HT-29 (cell line): ENCODE results near the gene NOP14. TPM values are rescaled to one million over a fixed set of nuclear protein-coding genes. Genes with fewer than 3 reads are reported as not detected.
"Not testable (repeated sequence)": the region's sequence is repeated elsewhere in the genome, so short reads cannot be mapped to it uniquely, and the experiment has no call there.

Experiments used
- DNase-seq: peaks from one replicate; pipeline ENCODE4 v3.0.0-alpha.2; 2015; ENCODE audit warnings: low spot score
- total RNA-seq: library from RNA; depleted of rRNA; stranded (reverse); fragments of >200 nt; shearing (Covaris generic); gene quantifications from 2 replicates; pipeline ENCODE4 v1.2.3, GENCODE V29; 2014; rRNA removed

The NOP14 gene
- total RNA-seq, result 26.2 and 29.2 TPM in 2 replicates

GRCh38 chr4:2963175-2963965, at the start of gene NOP14, which contains the start of gene GRK4:
Gene NOP14 (minus strand): TSS chr4:2963406. CDS start chr4:2963319, 87 bp downstream.
Gene GRK4 (plus strand): TSS chr4:2963571. CDS start chr4:2964071, 500 bp downstream.
- DNase-seq, result peak; percentile 97

DNA sequence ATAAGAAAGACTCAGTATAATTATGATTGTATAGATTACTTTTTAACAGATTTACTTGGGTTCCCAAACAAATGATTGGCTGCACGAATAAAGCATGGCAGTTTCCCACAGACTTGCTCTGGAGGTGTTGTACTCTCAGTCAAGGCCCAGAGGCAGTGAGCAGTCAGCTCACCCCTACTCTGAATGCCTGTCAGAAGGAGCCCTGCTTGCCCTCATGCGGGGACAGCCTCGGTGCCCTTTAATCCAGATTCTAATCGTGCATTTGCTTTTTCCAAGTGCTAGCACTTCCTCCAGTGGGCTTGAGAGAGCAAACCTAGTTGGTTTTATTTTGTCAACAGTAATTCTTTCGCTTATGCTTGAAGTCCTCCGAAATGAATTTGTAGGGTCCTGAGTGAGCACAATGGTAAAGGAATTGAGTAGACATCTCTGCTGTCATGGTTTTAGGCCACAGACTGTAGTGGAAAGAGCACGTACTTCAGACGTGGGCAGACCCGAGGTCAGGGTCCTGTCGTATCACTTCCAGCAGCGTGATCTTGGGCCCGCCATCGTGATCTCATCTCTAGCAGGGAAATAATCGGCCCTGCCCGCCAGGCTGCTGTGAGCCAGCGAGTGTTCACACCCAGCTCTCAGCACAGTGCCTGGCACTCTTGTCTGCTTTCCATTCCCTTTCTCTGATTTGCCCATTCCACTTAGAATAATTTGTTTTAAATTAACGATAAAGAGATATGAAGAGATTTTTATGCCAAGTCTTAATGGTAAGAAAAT, 48.4 kb upstream of the NOP14 start:
- no peak for DNase-seq

- no peak for DNase-seq
Measured at GRCh38 chr4:3010998-3011397, 47.8 kb upstream of the NOP14 start.

GRCh38 chr4:3010577-3010976, 47.4 kb upstream of the NOP14 start:
- peak; percentile 5 for DNase-seq

- DNase-seq, result peak; percentile 21
Measured at GRCh38 chr4:3009422-3009821, 46.2 kb upstream of the NOP14 start.

DNA sequence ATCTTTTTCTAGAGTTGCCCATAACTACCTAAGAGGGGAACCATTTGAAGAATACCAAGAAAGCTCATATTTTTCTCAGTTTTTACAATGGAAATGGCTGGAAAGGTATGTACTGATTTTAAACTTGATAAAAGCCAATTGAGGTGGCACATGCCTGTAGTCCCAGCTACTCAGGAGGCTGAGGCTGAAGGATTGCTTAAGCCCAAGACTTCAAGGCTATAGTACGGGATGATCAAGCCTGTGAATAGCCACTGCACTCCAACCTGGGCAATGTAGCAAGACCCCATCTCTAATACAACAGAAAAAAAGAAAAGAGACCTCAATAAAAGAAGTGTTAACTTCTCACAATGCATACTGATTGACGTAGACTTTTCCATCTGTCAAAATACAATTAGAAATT, 44.5 kb upstream of the NOP14 start:
- DNase-seq, result no peak

GRCh38 chr4:2996415-2996814, 33.2 kb upstream of the NOP14 start:
- no peak for DNase-seq

GRCh38 chr4:2995546-2996265, 32.5 kb upstream of the NOP14 start:
- no peak for DNase-seq

- DNase-seq, result no peak
Measured at GRCh38 chr4:2994917-2995316, 31.7 kb upstream of the NOP14 start.

DNA sequence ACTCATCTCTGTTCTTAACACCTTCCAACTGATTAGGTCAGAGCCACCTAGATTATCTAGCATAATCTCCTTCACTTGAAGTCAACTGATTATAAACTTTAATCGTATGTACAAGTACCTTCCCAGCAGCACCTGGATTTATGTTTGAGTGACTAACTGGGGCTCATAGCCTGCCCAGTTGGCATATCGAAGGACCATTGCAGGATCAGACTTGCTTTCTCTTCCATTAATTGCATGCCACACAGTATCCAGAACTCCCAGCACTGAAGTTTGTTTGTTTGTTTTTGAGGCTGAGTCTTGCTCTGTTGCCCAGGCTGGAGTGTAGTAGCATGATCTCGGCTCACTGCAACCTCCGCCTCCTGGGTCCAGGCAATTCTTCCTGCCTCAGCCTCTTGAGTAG, 28.0 kb upstream of the NOP14 start:
- DNase-seq, result no peak

DNA sequence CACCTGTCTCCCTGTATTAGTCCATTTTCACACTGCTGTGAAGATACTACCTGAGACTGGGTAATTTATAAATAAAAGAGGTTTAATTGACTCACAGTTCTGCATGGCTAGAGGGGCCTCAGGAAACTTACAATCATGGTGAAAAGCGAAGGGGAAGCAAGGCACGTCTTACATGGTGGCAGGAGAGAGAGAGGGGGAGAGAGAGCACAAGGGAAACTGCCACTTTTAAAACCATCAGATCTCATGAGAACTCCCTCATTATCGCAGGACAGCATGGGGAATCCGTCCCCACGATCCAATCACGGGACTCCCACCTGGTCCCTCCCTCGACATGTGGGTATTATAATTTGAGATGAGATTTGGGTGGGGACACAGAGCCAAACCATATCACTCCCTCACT, 20.5 kb upstream of the NOP14 start:
- not testable (repeated sequence) for DNase-seq

DNA sequence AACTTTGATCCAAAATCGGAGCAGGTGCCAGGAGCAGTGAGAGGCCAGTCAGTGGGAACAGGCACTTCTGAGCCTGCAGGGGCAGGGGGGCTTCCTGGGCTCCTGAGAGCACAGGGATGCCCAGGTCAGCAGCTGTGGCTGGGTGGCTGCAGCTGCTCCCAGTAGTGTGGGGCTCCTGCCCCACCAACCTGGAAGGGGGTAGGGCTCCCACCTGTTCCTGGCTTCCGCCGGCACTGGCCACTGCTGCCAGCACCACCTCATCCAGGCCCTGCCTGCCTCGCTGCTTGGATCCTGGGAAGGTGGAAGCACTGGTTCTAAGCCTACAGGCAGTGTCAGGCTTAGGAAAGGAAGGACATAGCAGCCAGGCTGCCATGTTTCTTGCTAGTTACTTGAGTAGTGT, 18.8 kb upstream of the NOP14 start:
- no peak for DNase-seq

- no peak for DNase-seq
Measured at GRCh38 chr4:2981256-2981819, 18.1 kb upstream of the NOP14 start.

- peak; percentile 83 for DNase-seq
Measured at GRCh38 chr4:2977211-2978088, 14.2 kb upstream of the NOP14 start.

DNA sequence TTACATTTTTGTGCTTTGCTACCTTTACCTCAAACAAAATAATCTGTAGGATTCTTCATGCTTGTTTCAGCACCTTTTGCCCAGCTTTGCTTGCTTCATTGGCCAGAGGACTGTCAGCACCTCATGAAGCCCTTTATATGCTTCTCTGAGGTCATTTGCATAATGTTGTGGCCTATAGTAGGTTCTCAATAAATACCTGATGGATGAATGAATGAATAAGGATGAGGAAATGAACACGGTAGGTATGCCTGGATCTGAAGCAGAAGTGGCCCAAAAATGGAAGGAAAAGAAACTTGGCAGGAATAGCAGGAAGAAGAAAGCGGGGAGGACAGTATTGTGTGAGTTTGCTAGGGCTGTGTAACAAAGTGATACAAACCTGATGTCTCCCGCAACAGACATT, 8.1 kb upstream of the NOP14 start:
- DNase-seq, result no peak

- no peak for DNase-seq
Measured at GRCh38 chr4:2968381-2968780, 5.2 kb upstream of the NOP14 start.

GRCh38 chr4:2965262-2965661, 2.1 kb upstream of the NOP14 start:
- DNase-seq, result no peak

- DNase-seq, result no peak
Measured at GRCh38 chr4:2964706-2965258, 1.6 kb upstream of the NOP14 start.

- no peak for DNase-seq
Measured at GRCh38 chr4:2963966-2964471, 813 bp upstream of the NOP14 start.

- peak; percentile 58 for DNase-seq
Measured at GRCh38 chr4:2962614-2963174, 512 bp downstream of the NOP14 start.
